ENCODE data around the gene OGDH. TPM values are rescaled to one million over a fixed set of nuclear protein-coding genes. Genes with fewer than 3 reads are reported as not detected.

OGDH gene
- total RNA-seq, 1 experiment from 2014 or later = 75.1 TPM

- no peak overlapping the region for H3K27ac Mint-ChIP-seq (ENCODE audit: low read depth, unreplicated experiment)
- H3K36me3 Mint-ChIP-seq (ENCODE audit: insufficient read depth, unreplicated experiment) = peaks cover 49% of the 10 kb centered on the region
- H3K4me3 Mint-ChIP-seq (ENCODE audit: unreplicated experiment) = no peak overlapping the region
- intact Hi-C loops (cut with micrococcal nuclease) = no loop called here
- DNase-seq (ENCODE audit: unreplicated experiment) = no peak
- ChIA-PET POLR2A (interaction anchor here (0.5 to 1.1 kb wide), 2 partner anchors 9 to 1246 kb away, joined by 3 to 4 read pairs; no protein-coding TSS in a partner anchor), CTCF (no interaction called here)
- no TSS peak for BruUV-seq (replicated peaks)
- TF ChIP-seq, protein P1, sequence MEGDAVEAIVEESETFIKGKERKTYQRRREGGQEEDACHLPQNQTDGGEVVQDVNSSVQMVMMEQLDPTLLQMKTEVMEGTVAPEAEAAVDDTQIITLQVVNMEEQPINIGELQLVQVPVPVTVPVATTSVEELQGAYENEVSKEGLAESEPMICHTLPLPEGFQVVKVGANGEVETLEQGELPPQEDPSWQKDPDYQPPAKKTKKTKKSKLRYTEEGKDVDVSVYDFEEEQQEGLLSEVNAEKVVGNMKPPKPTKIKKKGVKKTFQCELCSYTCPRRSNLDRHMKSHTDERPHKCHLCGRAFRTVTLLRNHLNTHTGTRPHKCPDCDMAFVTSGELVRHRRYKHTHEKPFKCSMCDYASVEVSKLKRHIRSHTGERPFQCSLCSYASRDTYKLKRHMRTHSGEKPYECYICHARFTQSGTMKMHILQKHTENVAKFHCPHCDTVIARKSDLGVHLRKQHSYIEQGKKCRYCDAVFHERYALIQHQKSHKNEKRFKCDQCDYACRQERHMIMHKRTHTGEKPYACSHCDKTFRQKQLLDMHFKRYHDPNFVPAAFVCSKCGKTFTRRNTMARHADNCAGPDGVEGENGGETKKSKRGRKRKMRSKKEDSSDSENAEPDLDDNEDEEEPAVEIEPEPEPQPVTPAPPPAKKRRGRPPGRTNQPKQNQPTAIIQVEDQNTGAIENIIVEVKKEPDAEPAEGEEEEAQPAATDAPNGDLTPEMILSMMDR (IDR thresholded peaks at IDR 0.05; ENCODE audit: unreplicated experiment) = no peak
- no peaks in the 10 kb centered on the region for H3K9me3 Mint-ChIP-seq (ENCODE audit: unreplicated experiment)
- H3K27me3 Mint-ChIP-seq (ENCODE audit: insufficient read depth, unreplicated experiment) = no peaks in the 10 kb centered on the region
- no peaks in the 10 kb centered on the region for H3K4me1 Mint-ChIP-seq (ENCODE audit: insufficient read depth, unreplicated experiment)
Measured at GRCh38 chr7:44709011-44709915, 102.8 kb downstream of the OGDH start.

DNA sequence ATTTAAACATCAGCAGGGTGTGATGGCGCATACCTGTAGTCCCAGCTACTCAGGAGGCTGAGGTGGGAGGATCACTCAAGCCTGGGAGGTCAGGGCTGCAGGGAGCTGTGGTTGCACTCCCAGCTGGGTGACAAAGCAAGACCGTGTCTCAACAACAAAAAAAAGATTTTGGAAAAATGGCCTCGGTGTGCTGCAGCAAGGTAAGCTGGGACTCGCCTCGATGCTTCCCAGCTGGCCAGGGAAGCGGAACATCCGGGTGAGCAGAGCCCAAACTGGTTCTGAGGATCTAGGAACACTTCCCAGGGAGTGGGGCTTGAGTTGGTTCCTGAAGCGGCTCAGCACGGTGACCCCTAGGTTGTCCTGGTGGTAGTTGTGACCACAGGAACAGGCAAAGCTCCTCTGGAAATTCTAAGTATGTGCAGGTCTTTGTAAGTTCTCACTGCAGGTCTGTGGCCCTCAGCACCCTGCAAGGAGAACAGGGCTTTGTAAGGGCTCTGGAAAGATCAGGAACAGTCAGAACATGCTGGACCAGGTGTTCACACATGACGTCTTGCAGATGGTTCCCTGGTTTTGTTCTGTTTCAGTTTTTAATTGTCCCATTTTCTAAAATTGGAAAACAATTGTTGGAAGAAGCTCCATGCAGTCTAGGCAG, 103.6 kb downstream of the OGDH start:
- TF ChIP-seq, protein P1 (IDR thresholded peaks at IDR 0.05; ENCODE audit: unreplicated experiment) = no peak
- Mint-ChIP-seq H3K36me3 (ENCODE audit: insufficient read depth, unreplicated experiment) (peaks cover 41% of the 10 kb centered on the region), H3K27me3 (ENCODE audit: insufficient read depth, unreplicated experiment) (no peaks in the 10 kb centered on the region), H3K9me3 (ENCODE audit: unreplicated experiment) (no peaks in the 10 kb centered on the region), H3K4me3 (ENCODE audit: unreplicated experiment) (no peak overlapping the region), H3K4me1 (ENCODE audit: insufficient read depth, unreplicated experiment) (no peaks in the 10 kb centered on the region), H3K27ac (ENCODE audit: low read depth, unreplicated experiment) (no peak overlapping the region)
- no TSS peak for BruUV-seq (replicated peaks)
- DNase-seq (ENCODE audit: unreplicated experiment) = no peak
- POLR2A ChIA-PET = interaction anchor here (0.5 to 0.9 kb wide), 2 partner anchors 12 to 1246 kb away, joined by 3 read pairs; no protein-coding TSS in a partner anchor
- intact Hi-C loops (cut with micrococcal nuclease) = no loop called here
- CTCF ChIA-PET = interaction anchor here (1.0 kb wide), 1 partner anchor 68 kb away, joined by 4 read pairs; no protein-coding TSS in a partner anchor

- H3K36me3 Mint-ChIP-seq (ENCODE audit: insufficient read depth, unreplicated experiment) = peaks cover 30% of the 10 kb centered on the region
- no peaks in the 10 kb centered on the region for H3K9me3 Mint-ChIP-seq (ENCODE audit: unreplicated experiment)
- intact Hi-C loops (cut with micrococcal nuclease) = no loop called here
- H3K27ac Mint-ChIP-seq (ENCODE audit: low read depth, unreplicated experiment) = peak overlapping the region; percentile 33
- TF ChIP-seq, protein P1 (IDR thresholded peaks at IDR 0.05; ENCODE audit: unreplicated experiment) = no peak
- no peaks in the 10 kb centered on the region for H3K4me1 Mint-ChIP-seq (ENCODE audit: insufficient read depth, unreplicated experiment)
- BruUV-seq (replicated peaks) = no TSS peak
- H3K27me3 Mint-ChIP-seq (ENCODE audit: insufficient read depth, unreplicated experiment) = no peaks in the 10 kb centered on the region
- no peak for DNase-seq (ENCODE audit: unreplicated experiment)
- no peak overlapping the region for H3K4me3 Mint-ChIP-seq (ENCODE audit: unreplicated experiment)
- CTCF ChIA-PET = interaction anchor here (0.7 kb wide), 1 partner anchor 10 kb away, joined by 5 read pairs; no protein-coding TSS in a partner anchor
- POLR2A ChIA-PET = interaction anchor here (0.6 kb wide), 1 partner anchor 136 kb away, joined by 4 read pairs; the partner anchor contains the start of gene H2AZ2
Measured at GRCh38 chr7:44711528-44711927, 105.1 kb downstream of the OGDH start.

DNA sequence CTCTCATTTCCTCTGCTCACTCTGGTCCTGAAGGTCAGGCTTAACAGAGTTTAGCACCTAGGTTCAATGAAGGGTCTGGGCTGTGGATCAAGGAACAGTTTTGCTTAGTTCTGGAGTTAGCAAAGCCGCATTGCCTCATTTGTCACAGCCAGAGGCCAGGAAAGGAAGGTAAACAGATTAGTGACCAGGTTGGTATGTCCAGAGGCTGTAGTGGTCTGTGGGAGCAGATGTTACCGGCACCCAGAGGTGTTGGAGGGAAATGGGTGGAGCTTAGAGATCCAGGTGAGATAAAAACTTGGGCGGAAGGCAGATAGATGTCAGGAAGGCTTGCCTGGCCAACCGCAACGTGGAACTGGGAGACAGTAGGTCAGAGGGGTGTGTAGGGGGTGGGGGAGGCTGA, 105.6 kb downstream of the OGDH start:
- H3K4me1 Mint-ChIP-seq (ENCODE audit: insufficient read depth, unreplicated experiment) = no peaks in the 10 kb centered on the region
- no peak overlapping the region for H3K4me3 Mint-ChIP-seq (ENCODE audit: unreplicated experiment)
- CTCF ChIA-PET = interaction anchor here (0.7 kb wide), 1 partner anchor 9 kb away, joined by 5 read pairs; no protein-coding TSS in a partner anchor
- peak overlapping the region; percentile 33 for H3K27ac Mint-ChIP-seq (ENCODE audit: low read depth, unreplicated experiment)
- BruUV-seq (replicated peaks) = no TSS peak
- H3K9me3 Mint-ChIP-seq (ENCODE audit: unreplicated experiment) = no peaks in the 10 kb centered on the region
- no peak for DNase-seq (ENCODE audit: unreplicated experiment)
- POLR2A ChIA-PET = interaction anchor here (0.6 kb wide), 1 partner anchor 136 kb away, joined by 4 read pairs; the partner anchor contains the start of gene H2AZ2
- TF ChIP-seq, protein P1 (IDR thresholded peaks at IDR 0.05; ENCODE audit: unreplicated experiment) = no peak
- H3K36me3 Mint-ChIP-seq (ENCODE audit: insufficient read depth, unreplicated experiment) = peaks cover 30% of the 10 kb centered on the region
- H3K27me3 Mint-ChIP-seq (ENCODE audit: insufficient read depth, unreplicated experiment) = no peaks in the 10 kb centered on the region
- intact Hi-C loops (cut with micrococcal nuclease) = no loop called here
